ENCODE measurements around the gene PREX1.
"Not testable (repeated sequence)": the region's sequence is repeated elsewhere in the genome, so short reads cannot be mapped to it uniquely, and the experiment has no call there.

The PREX1 gene

DNA sequence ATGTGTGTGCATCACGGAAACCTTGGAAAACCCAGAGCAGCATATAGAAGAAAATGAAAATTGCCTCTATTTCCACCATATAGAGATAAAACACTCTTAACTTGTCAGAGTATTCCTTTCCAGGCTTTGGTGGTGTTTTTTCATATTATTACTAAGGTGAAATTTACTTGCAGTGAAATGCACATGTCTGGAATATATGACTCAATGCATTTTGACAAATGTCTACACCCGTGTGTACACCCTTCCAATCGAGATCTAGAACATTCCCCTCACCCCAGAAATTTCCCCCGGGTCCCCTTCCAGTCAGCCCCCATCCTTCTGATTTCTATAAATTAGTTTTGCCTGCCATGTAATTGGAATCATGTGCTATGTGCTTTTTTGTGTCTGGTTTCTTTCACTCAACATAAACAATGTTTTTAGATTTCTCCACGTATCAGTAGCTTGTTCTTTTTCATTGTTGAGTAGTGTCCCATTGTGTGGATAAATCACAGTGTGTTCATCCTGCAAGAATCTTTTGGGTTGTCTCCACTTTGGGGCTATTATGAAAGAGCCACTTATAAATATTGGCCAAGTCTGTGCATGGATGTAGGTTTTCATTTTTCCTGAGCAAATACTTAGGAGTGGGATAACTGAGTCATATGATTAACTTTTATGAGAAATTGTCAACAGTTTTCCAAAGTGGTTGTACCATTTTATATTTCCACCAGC is 19.9 kb upstream of the PREX1 start:
- no peak for DNase-seq (ENCODE audit: low read depth)

DNA sequence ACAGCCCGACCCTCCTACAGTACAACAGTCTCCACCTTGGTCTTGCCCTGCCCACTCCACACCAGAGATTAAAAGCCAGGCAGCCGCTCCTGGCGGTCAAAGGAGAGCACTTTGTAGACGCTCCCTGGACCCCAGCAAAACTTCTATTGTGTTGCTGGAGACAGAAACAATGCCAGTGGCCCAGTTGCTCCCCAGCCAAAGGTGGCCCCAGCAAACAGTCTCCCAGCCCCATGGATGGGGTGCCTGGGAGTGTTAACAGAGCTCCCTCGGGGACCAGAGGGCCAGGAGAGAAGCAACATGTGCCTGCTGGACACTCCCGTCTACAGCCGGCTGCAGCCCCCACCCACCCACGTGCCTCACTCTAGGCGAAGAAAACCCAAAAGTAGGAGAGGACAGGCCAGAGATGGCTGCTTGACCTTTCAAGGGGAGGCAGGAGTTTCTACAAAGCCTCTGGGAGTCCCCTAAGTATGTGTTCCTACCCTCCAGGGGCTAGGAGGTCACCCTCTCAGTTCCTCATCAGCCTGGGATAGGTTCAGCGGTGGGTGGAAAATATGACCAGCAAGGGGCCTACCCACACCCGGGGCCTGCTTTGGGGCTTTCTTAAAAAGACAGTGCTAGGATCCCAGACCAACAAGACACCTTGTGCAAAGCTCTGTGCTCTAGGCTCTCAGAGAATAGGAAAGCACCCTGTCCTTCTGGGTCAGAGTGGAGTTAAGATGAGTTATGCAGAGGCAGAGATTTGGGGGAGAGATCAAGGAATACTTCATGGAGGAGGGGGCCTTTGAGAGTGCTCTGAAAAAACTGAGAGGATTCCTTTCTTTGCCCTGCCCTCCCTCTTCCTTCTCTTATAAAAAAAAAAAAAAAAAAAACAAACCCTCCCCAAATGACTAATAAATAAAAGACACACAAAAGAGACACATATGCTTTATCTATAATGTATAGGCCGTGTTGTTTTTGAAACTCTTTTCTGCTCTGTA is 19.0 kb upstream of the PREX1 start:
- DNase-seq (ENCODE audit: low read depth), result no peak

DNA sequence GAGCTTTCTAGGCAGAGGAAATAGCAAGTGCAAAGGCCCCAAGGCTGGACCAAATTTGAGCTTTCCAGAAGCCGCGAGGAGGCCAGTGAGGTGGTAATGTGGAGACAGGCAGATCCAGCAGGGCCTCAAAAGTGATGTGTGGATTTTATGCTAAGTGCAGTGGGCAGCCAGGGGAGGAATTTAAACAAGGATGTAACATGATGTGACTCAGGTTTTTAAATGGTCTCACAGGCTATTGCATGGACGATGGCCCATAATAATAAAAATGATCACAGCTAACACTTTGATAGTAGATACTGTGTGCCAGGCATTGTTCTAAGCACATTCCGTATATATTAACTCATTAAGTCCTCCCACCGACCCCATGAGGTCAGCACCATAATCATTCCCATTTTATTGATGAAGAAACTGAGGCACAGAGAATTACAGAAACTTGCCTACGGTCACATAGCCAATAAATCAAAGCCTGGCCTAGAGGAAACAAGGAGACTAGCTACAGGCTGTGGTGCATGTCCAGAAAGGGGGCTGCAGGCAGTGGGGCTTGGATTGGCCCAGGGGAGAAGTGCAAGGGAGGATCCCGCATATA is 18.0 kb upstream of the PREX1 start:
- no peak for DNase-seq (ENCODE audit: low read depth)

DNA sequence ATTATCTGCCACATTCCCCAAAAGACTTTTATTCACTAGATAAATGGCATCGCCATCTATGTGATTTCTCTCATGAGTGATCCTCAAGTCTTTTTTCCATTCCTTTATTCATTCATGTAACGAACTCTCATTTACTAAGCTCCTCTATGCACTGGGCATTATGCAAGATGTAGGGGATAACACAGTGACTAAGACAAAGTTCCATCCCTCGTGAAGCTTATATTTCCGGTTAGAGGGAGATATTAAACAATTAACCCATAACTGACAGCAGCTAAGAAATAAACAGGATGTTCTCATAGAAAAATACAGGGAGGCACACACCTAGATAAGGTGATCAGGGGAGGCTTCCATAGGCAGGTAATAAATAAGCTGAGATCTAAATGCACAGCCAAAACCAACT is 17.2 kb upstream of the PREX1 start:
- DNase-seq (ENCODE audit: low read depth), result peak; percentile 90

GRCh38 chr20:48843896-48844295 is 16.1 kb upstream of the PREX1 start:
- DNase-seq (ENCODE audit: low read depth), result not testable (repeated sequence)

DNA sequence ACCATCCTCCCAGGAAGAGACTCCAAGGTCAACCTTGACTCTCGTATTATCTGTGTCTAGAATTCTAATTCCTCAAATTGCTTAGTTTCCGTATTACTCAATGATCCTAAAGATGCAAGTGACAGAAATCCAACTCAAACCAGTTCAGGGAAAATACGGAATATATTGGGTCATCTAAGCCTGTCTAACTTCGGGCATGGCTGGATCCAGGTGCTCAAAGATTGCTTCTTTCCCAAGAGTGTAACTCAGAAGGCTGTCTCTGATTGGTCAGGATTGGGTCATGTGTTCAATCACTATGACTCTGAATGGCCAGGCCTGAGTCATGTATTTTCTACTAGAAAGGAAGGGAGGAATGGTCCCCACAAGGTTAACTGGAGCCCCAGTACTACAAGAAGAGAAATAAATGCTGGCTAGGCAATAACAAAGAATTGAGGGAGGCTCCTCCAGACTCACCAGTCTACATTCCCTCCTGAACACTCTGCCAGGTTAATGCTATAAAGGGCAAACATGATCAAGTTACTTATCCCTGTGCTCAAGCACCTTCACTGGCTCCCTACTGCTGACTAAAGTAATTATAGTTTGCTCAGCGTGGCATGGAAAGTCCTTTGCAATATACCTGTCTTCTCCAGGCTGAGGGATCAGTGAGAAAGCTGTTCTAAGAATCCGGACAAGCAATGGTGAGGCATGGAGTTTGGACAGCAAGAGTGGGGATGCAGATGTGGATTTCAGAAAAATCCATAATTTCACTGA is 15.4 kb upstream of the PREX1 start:
- DNase-seq (ENCODE audit: low read depth), result no peak

DNA sequence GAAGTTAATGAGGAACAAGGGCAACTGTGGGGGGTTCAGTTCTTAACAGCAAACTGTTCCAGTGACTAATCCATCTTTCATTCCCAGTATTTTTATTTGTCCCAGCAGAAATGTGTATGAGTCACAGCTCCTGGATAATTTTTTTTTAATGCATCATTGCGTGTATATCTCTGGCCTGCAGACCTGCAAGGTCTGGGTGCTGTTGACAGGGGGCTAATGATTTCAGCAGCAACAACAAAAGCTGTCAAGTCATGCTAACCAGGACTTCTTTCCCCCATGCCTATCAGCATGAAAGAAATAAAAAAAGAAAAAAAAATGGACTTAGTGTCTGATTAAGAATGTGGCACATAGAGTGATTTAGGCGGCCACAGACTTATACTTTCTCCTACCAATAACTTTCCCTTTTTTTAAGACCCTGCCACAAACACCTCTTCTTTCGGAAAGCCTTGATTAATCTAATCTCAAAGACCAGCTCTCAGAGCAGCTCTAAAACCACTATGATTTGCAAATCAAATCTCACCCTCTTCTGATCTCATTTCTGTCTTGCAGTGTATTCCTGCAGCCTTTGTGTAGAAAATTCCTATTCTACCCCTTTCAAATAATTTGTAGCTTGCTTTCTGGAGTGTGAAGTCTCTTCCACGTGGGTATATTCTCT is 14.2 kb upstream of the PREX1 start:
- DNase-seq (ENCODE audit: low read depth), result peak; percentile 100

GRCh38 chr20:48841196-48841874 is 13.5 kb upstream of the PREX1 start:
- DNase-seq (ENCODE audit: low read depth), result no peak

DNA sequence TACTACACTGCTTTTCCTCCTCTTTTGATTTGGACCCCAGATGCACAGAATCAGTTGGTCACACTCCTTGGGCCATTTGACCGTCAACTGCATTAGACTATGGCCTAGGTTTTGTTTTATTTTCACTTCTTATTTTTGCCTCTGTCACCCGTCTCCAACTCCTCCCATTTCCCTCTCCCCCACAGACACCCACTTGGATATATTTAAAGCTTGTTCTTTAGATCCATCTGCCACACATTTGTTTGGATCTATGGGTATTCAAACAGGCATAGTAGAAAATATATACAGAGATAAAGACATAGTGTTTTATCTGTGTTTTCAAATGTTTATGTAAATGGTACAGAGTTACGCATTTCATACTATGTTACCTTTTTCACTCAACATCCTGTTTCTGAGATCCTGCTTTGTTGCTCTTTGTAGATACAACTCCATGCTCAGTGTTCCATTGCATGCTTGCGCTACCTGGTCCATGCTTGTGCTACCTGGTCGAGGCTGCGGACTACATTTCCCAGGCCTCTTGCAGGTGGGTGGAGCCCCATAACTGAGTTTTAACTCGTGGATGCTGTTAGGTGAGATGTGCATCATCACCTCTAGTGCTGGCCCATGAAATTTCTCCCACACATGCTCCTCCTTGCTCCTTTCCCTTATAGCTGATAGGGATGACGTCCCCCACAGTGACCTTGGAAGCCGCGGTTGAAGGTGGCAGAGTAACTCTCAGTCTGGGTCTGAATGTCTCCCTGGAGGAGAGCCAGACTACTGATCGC is 11.5 kb upstream of the PREX1 start:
- DNase-seq (ENCODE audit: low read depth), result no peak

GRCh38 chr20:48837014-48837413 is 9.2 kb upstream of the PREX1 start:
- DNase-seq (ENCODE audit: low read depth), result no peak

DNA sequence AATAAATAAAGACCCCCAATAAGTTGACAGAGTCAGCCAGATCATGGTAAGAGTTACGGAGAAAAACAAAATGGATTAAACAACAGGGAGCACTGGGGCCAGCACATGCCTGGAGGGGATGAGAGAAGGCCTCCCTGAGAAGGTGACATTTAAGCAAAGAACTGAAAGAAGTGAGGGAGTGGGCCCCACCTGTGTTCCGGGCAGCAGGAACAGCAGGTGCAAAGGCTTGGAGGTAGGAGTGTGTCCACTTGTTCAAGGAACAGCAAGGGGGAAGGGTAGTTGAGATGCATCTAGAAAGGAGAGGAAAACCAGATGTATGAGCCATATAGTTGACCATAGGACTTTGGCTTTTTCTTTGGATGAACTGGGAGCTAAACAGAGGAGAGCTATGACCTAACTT is 7.6 kb upstream of the PREX1 start:
- DNase-seq (ENCODE audit: low read depth), result no peak

GRCh38 chr20:48834278-48834677 is 6.5 kb upstream of the PREX1 start:
- no peak for DNase-seq (ENCODE audit: low read depth)

- DNase-seq (ENCODE audit: low read depth), result no peak
These were observed 4.6 kb upstream of the PREX1 start for GRCh38 chr20:48832405-48832730.

GRCh38 chr20:48831718-48832404 is 4.1 kb upstream of the PREX1 start:
- DNase-seq (ENCODE audit: low read depth), result peak; percentile 98

- DNase-seq (ENCODE audit: low read depth), result no peak
These were observed 3.1 kb upstream of the PREX1 start for GRCh38 chr20:48830826-48831318.

DNA sequence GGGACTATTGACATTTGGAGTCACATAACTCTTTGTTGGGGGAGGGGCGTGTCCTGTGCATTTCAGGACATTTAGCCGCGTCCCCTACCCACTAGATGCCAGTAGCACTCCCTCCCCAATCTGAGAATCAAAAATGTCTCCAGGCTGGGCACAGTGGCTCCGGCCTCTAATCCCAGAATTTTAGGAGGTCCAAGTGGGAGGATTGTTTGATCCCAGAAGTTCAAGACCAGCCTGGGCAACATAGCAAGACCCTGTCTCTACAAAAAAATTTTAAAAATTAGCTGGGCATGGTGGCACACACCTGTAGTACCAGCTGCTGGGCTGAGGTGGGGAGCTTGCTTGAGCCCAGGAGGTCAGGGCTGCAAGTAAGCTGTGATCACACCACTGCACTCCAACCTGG is 2.1 kb upstream of the PREX1 start:
- no peak for DNase-seq (ENCODE audit: low read depth)

DNA sequence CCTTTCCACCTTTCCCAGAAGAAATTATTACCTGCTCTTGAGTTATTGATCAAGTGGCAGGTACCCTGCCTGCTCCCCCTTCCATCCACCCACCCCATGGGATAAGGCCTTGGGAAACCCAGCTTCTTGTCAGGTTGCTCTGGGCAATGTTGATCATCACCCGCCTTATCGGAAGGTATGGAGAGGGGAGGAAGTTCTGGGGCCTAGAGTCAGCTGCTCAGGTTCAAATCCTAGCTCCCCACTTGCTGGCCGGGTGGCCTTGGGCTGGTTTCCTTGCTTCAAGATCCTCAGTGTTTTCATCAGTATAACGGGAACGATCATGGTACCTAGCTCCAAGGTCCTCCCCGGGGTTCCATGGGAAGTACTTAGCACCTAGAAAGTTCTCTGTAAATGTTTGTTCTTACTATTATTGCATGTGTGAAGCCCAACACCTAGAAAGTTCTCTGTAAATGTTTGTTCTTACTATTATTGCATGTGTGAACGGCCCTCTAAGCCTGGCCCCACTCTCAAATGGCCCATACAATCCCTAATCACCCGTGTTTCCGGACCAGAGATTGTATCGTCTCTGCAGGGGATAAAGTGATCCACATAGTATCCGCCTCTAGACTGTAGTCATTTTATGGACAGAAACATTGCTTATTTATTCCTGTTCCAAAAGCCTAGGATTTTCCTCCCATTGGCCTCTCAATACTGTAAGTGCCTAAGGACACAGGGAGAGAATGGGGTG is 1.1 kb upstream of the PREX1 start:
- DNase-seq (ENCODE audit: low read depth), result no peak

- DNase-seq (ENCODE audit: low read depth), result no peak
These were observed 672 bp downstream of the PREX1 start for GRCh38 chr20:48826883-48827771.

Measured in HS-5 (cell line).